ENCODE measurements around the gene MFRP. TPM values are rescaled to one million over a fixed set of nuclear protein-coding genes. Genes with fewer than 3 reads are reported as not detected.
A peak's percentile ranks its signal among the peaks of the same experiment; 100 is the strongest.

Gene MFRP
- total RNA-seq, 1 donor: not detected

GRCh38 chr11:119329320-119329719, 17.2 kb downstream of the MFRP start:
- no peak for DNase-seq (ENCODE audit: low read depth)
- no peak overlapping the region for H3K4me3 ChIP-seq (ENCODE audit: low read depth, low read length)
- TF ChIP-seq CTCF (IDR thresholded peaks at IDR 0.05; ENCODE audit: insufficient read depth, low read length): no peak

GRCh38 chr11:119324189-119324588, 22.3 kb downstream of the MFRP start:
- H3K4me3 ChIP-seq (ENCODE audit: low read depth, low read length): no peak overlapping the region
- no peak for TF ChIP-seq CTCF (IDR thresholded peaks at IDR 0.05; ENCODE audit: insufficient read depth, low read length)
- no peak for DNase-seq (ENCODE audit: low read depth)

- peak; percentile 73 for TF ChIP-seq CTCF (IDR thresholded peaks at IDR 0.05; ENCODE audit: insufficient read depth, low read length)
Observed at GRCh38 chr11:119323532-119324033, 22.9 kb downstream of the MFRP start.

GRCh38 chr11:119322921-119323531, 23.5 kb downstream of the MFRP start:
- no peak overlapping the region for H3K4me3 ChIP-seq (ENCODE audit: low read depth, low read length)
- TF ChIP-seq CTCF (IDR thresholded peaks at IDR 0.05; ENCODE audit: insufficient read depth, low read length): no peak
- no peak for DNase-seq (ENCODE audit: low read depth)

More at GRCh38 chr11:119323532-119324033, 22.9 kb downstream of the MFRP start:
- peak; percentile 75 for DNase-seq (ENCODE audit: low read depth)
- no peak overlapping the region for H3K4me3 ChIP-seq (ENCODE audit: low read depth, low read length)

- TF ChIP-seq CTCF (IDR thresholded peaks at IDR 0.05; ENCODE audit: insufficient read depth, low read length): peak; percentile 9
- DNase-seq (ENCODE audit: low read depth): no peak
- H3K4me3 ChIP-seq (ENCODE audit: low read depth, low read length): no peak overlapping the region
Observed at GRCh38 chr11:119322360-119322739, 24.2 kb downstream of the MFRP start.

GRCh38 chr11:119320776-119321524, 25.6 kb downstream of the MFRP start:
- DNase-seq (ENCODE audit: low read depth): peak; percentile 31
- TF ChIP-seq CTCF (IDR thresholded peaks at IDR 0.05; ENCODE audit: insufficient read depth, low read length): no peak
- peak overlapping the region; percentile 48 for H3K4me3 ChIP-seq (ENCODE audit: low read depth, low read length)
